Measurements from ENCODE around the gene ARHGEF33. TPM values are rescaled to one million over a fixed set of nuclear protein-coding genes. Genes with fewer than 3 reads are reported as not detected.

Gene ARHGEF33
- total and polyA plus RNA-seq, 10 donors, result 0.04 to 2.0 (median 0.40) TPM

- no peak overlapping the region for H3K4me3 ChIP-seq
- H3K9me3 ChIP-seq, result peaks cover 0 to 8% (median 0%) of the 10 kb centered on the region in 8 donors
- DNase-seq, result no peak
- H3K36me3 ChIP-seq, result no peaks in the 10 kb centered on the region
- H3K27ac ChIP-seq, result no peak overlapping the region
- no peak for TF ChIP-seq POLR2A (IDR thresholded peaks at IDR 0.05)
- no peak for TF ChIP-seq CTCF (IDR thresholded peaks at IDR 0.05 in 8 of 11, conservative IDR thresholded peaks at IDR 0.05 in 3 of 11)
- 71 to 83% (median 81%) methylated on average over 4 of the region's 4 CpGs for WGBS, 5 donors
- no peaks in the 10 kb centered on the region for H3K27me3 ChIP-seq (replicated peaks in 1 of 7)
- H3K4me1 ChIP-seq, result no peaks in the 10 kb centered on the region
- intact Hi-C loops (cut with DNase I; ENCODE audit: low total_unique reads), result no loop called here
Measured at GRCh38 chr2:38887347-38887746, 2.3 kb upstream of the ARHGEF33 start.

DNA sequence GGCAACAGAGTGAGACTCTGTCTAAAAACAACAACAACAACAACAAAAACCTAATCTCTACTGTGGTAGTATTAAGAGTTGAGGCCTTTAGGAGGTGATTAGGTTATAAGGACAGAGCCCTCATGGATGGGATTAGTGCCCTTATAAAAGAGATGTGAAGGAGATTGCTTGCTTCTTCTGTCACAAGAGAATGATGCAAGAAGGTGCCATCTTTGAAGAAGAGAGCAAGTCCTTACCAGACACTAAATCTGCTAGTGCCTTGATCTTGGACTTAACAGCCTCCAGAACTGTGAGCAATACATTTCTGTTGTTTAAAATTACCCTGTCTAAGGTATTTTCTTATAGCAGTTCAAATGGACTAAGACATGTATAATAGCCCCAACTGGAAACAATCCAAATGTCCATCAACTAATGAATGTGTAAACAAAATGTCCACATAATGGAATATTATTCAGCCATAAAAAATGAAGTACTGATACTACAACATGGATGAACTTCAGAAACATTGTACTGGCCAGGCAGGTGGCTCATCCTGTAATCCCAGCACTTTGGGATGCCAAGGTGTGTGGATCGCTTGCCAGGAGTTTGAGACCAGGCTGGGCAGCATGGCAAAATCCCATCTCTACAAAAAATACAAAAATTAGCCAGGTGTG, 1.6 kb upstream of the ARHGEF33 start:
- no peak overlapping the region for H3K4me3 ChIP-seq
- H3K27ac ChIP-seq, result no peak overlapping the region
- H3K36me3 ChIP-seq, result no peaks in the 10 kb centered on the region
- TF ChIP-seq POLR2AphosphoS5 (IDR thresholded peaks at IDR 0.05) (no peak), POLR2A (IDR thresholded peaks at IDR 0.05) (no peak), CTCF (IDR thresholded peaks at IDR 0.05 in 8 of 11, conservative IDR thresholded peaks at IDR 0.05 in 3 of 11) (no peak)
- no peaks in the 10 kb centered on the region for H3K27me3 ChIP-seq (replicated peaks in 1 of 7)
- intact Hi-C loops (cut with DNase I; ENCODE audit: low total_unique reads), result no loop called here
- H3K9me3 ChIP-seq, result peaks cover 0 to 8% (median 0%) of the 10 kb centered on the region in 8 donors
- WGBS, 5 donors, result 96 to 100% (median 100%) methylated on average over 1 of the region's 1 CpG
- DNase-seq, result no peak
- H3K4me1 ChIP-seq, result no peaks in the 10 kb centered on the region

GRCh38 chr2:38889045-38889444, 630 bp upstream of the ARHGEF33 start:
- TF ChIP-seq POLR2AphosphoS5 (IDR thresholded peaks at IDR 0.05), result no peak
- Histone ChIP-seq H3K36me3 (no peaks in the 10 kb centered on the region), H3K27ac (no peak overlapping the region), H3K9me3 (peaks cover 0 to 8% (median 0%) of the 10 kb centered on the region in 8 donors), H3K27me3 (replicated peaks in 1 of 7) (no peaks in the 10 kb centered on the region), H3K4me3 (no peak overlapping the region), H3K4me1 (no peaks in the 10 kb centered on the region)
- DNase-seq, result no peak
- intact Hi-C loops (cut with DNase I; ENCODE audit: low total_unique reads), result no loop called here

- no peaks in the 10 kb centered on the region for H3K36me3 ChIP-seq
- H3K4me3 ChIP-seq, result no peak overlapping the region
- intact Hi-C loops (cut with DNase I; ENCODE audit: low total_unique reads), result no loop called here
- no peak overlapping the region for H3K27ac ChIP-seq
- DNase-seq, result no peak
- H3K9me3 ChIP-seq, result peaks cover 0 to 5% (median 0%) of the 10 kb centered on the region in 8 donors
- no peaks in the 10 kb centered on the region for H3K27me3 ChIP-seq (replicated peaks in 1 of 7)
- no peaks in the 10 kb centered on the region for H3K4me1 ChIP-seq
- no peak for TF ChIP-seq POLR2AphosphoS5 (IDR thresholded peaks at IDR 0.05)
- no peak for TF ChIP-seq POLR2A (IDR thresholded peaks at IDR 0.05)
- TF ChIP-seq CTCF (IDR thresholded peaks at IDR 0.05 in 8 of 11, conservative IDR thresholded peaks at IDR 0.05 in 3 of 11), result no peak
Measured at GRCh38 chr2:38892819-38893218, 3.1 kb downstream of the ARHGEF33 start.

GRCh38 chr2:38898256-38898655, 8.6 kb downstream of the ARHGEF33 start:
- Histone ChIP-seq H3K4me3 (no peak overlapping the region), H3K27ac (no peak overlapping the region), H3K27me3 (replicated peaks in 1 of 7) (no peaks in the 10 kb centered on the region), H3K9me3 (no peaks in the 10 kb centered on the region), H3K36me3 (no peaks in the 10 kb centered on the region), H3K4me1 (no peaks in the 10 kb centered on the region)
- TF ChIP-seq POLR2AphosphoS5 (IDR thresholded peaks at IDR 0.05) (no peak), CTCF (IDR thresholded peaks at IDR 0.05 in 8 of 11, conservative IDR thresholded peaks at IDR 0.05 in 3 of 11) (no peak), POLR2A (IDR thresholded peaks at IDR 0.05) (no peak)
- no peak for DNase-seq
- intact Hi-C loops (cut with DNase I; ENCODE audit: low total_unique reads), result no loop called here
- 85 to 92% (median 89%) methylated on average over 5 of the region's 5 CpGs for WGBS, 5 donors

Data from spleen (tissue), 11 donors.